Kidney tubule cell (primary cell): ENCODE measurements around the gene VAPA.
A peak's percentile ranks its signal among the peaks of the same experiment; 100 is the strongest.

Experiments used
- DNase-seq: peaks from one replicate; pipeline ENCODE4 v3.0.0-alpha.2; 2018; ENCODE audit warnings: low spot score

The VAPA gene

GRCh38 chr18:9915291-9916076 lies 1.7 kb downstream of the VAPA start:
- DNase-seq = no peak

- DNase-seq = peak; percentile 31
These were observed 2.3 kb downstream of the VAPA start for GRCh38 chr18:9916077-9916639.

GRCh38 chr18:9916808-9917207 lies 3.0 kb downstream of the VAPA start:
- DNase-seq = no peak

GRCh38 chr18:9918016-9918680 lies 4.3 kb downstream of the VAPA start:
- peak; percentile 68 for DNase-seq

GRCh38 chr18:9919564-9920232 lies 5.9 kb downstream of the VAPA start:
- no peak for DNase-seq

- DNase-seq = no peak
These were observed 8.9 kb downstream of the VAPA start for GRCh38 chr18:9922592-9923311.

GRCh38 chr18:9924371-9924943 lies 10.6 kb downstream of the VAPA start:
- no peak for DNase-seq

GRCh38 chr18:9925369-9925768 lies 11.6 kb downstream of the VAPA start:
- no peak for DNase-seq

GRCh38 chr18:9925795-9926194 lies 12.0 kb downstream of the VAPA start:
- no peak for DNase-seq

- DNase-seq = no peak
These were observed 12.5 kb downstream of the VAPA start for GRCh38 chr18:9926223-9926894.

GRCh38 chr18:9926977-9927376 lies 13.2 kb downstream of the VAPA start:
- DNase-seq = no peak

GRCh38 chr18:9927392-9928063 lies 13.7 kb downstream of the VAPA start:
- DNase-seq = no peak

- peak; percentile 45 for DNase-seq
These were observed 14.9 kb downstream of the VAPA start for GRCh38 chr18:9928646-9929259.

GRCh38 chr18:9930299-9930884 lies 16.6 kb downstream of the VAPA start:
- DNase-seq = no peak

GRCh38 chr18:9931146-9931545 lies 17.3 kb downstream of the VAPA start:
- DNase-seq = no peak

GRCh38 chr18:9931678-9932077 lies 17.9 kb downstream of the VAPA start:
- DNase-seq = no peak

GRCh38 chr18:9933865-9934264 lies 20.0 kb downstream of the VAPA start:
- DNase-seq = no peak

GRCh38 chr18:9934274-9934673 lies 20.5 kb downstream of the VAPA start:
- DNase-seq = no peak

- no peak for DNase-seq
These were observed 27.3 kb downstream of the VAPA start for GRCh38 chr18:9941103-9941502.

GRCh38 chr18:9941660-9942059 lies 27.8 kb downstream of the VAPA start:
- no peak for DNase-seq
